Motor neuron (in vitro differentiated cells): ENCODE data around the gene KLHL3. TPM values are rescaled to one million over a fixed set of nuclear protein-coding genes. Genes with fewer than 3 reads are reported as not detected.

Experiments
- ATAC-seq, 8 experiments: fragments of 200-7000 bp; cut with Tn5 transposase; replicated peaks in 6 of 8; 2 replicates each; pipeline ENCODE4 v1.8.0; 2021; ENCODE audit warnings: mild to moderate bottlenecking in 8 of 8, moderate library complexity in 8 of 8
- H3K27ac ChIP-seq, 2 donors: fragments of 250-450 bp; sonication (Bioruptor Pico); 2 replicates each; pipeline ENCODE4 v1.9.0; 2021; ENCODE audit warnings: antibody characterized with exemption in 2 of 2, mild to moderate bottlenecking in 2 of 2, moderate library complexity in 1 of 2
- H3K4me1 ChIP-seq, 2 donors: fragments of 250-450 bp; sonication (Bioruptor Pico); replicated peaks in 1 of 2; 2 replicates each; pipeline ENCODE4 v1.6.1; 2021; ENCODE audit warnings: antibody characterized with exemption in 2 of 2, mild to moderate bottlenecking in 2 of 2, moderate library complexity in 1 of 2
- H3K4me3 ChIP-seq, 5 donors: fragments of 250-450 bp; sonication (Bioruptor Pico); 2 replicates each; pipeline ENCODE4 v1.9.0; 2021; ENCODE audit warnings: antibody characterized with exemption in 5 of 5, mild to moderate bottlenecking in 5 of 5, moderate library complexity in 4 of 5
- WGBS, 10 experiments: fragments of 450-650 bp; shearing (Covaris generic); methylation state at CpG; one replicate each; pipeline ENCODE4 v1.0.0; 2022; 5-methylcytosine and 5-hydroxymethylcytosine counted together
- in situ Hi-C, 9 experiments: fragments of 400-800 bp; cut with MboI; loops; one replicate each; pipeline ENCODE4 v1.15.0; 2021; ENCODE audit warnings: low sequenced_read_pairs in 9 of 9, low pct_unique_long_range_greater_than_20kb in 2 of 9; ENCODE audit not compliant: unreplicated experiment in 9 of 9
- total RNA-seq, 8 experiments: library from RNA; unstranded; fragments of 300-600 nt; gene quantifications; 2 replicates each; pipeline versions ENCODE4 v1.2.3 to v1.2.4, GENCODE V29; 2022

The KLHL3 gene
- total RNA-seq, 8 experiments from 2014 or later: 2.3 to 7.2 (median 5.0) TPM

DNA sequence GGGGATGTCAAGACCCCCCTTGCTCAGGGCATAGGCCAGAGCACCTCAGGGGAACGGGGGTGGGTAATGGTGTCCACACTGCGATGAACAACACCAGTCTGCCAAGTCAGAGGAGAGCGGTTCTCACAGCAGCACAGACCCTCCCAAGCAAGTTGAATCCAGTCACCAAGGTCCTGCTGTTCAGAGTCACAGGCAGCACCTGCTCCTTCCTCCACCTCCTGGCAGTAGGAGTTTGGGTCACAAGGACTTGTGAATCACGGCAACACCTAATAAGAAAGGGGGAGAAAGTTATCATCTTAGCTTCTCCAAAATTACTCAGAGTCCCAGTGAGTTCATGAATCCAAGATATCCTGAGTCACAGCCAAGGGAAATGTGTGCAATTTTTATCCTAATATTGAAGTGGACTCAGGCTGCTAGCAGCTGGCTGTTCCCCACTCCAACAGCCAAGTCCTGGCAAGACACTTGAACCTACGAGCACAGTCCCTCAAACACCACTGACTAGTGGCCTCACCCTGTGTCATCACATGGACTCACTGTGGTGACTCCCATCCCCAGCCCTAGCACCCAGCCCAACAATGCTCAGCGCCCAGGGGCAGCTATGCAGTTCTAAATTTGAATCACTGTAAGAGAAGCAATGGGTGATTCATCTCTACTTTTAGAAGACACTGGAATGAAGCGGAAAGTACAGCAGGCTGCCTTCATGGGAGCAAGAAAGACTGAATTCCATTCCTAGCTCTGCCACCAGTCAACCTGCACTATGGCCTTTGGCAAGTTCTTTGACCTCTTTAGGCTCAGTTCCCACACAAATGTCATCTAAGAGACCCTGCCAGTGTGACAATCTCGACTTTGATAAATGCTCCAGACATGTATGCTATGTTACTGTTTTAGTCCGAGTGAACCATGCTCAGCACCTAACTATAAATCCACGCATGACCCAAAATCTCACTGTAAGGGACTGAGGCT lies 113.7 kb downstream of the KLHL3 start:
- no peak overlapping the region for H3K4me3 ChIP-seq
- 0 to 100% (median 75%) methylated on average over 1 to 6 of the region's 10 CpGs; no CpG with 5 or more reads in 1 of the 10 experiments for WGBS, 10 experiments
- peak in 4 of 8 experiments; percentile 25 to 92 (median 80) for ATAC-seq

DNA sequence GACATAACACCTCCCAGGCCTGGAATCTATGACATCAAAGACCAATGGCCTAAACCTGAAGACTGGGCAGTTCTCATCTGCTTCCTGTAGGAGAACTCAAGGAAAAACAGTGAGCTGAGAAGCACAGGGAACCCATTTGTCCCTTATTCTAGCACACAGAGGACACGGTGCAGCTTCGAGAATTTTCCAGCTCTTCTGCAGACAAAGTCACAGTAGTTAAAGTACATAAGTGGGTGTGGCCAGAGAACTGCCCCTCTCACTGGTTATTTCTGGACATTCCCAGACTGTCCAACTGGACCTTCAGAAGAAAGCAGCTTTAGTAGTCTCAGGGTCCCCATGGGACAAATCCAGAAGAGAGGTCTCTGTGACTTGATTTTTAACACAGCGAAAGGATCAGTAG lies 114.6 kb downstream of the KLHL3 start:
- Histone ChIP-seq H3K27ac (no peak overlapping the region), H3K4me3 (no peak overlapping the region), H3K4me1 (no peaks in the 10 kb centered on the region)
- no peak for ATAC-seq
- 90 to 100% (median 96%) methylated on average over 1 to 3 of the region's 3 CpGs; no CpG with 5 or more reads in 3 of the 10 experiments for WGBS, 10 experiments
- in situ Hi-C loops: loop anchor here in 1 of 9 experiments (10.0 kb wide), 1 partner anchor 123 kb away; no protein-coding TSS in a partner anchor

More for the DNA sequence above, 113.7 kb downstream of the KLHL3 start:
- Histone ChIP-seq H3K27ac (no peak overlapping the region), H3K4me1 (no peaks in the 10 kb centered on the region)
- in situ Hi-C loops: loop anchor here in 1 of 9 experiments (10.0 kb wide), 1 partner anchor 123 kb away; no protein-coding TSS in a partner anchor

DNA sequence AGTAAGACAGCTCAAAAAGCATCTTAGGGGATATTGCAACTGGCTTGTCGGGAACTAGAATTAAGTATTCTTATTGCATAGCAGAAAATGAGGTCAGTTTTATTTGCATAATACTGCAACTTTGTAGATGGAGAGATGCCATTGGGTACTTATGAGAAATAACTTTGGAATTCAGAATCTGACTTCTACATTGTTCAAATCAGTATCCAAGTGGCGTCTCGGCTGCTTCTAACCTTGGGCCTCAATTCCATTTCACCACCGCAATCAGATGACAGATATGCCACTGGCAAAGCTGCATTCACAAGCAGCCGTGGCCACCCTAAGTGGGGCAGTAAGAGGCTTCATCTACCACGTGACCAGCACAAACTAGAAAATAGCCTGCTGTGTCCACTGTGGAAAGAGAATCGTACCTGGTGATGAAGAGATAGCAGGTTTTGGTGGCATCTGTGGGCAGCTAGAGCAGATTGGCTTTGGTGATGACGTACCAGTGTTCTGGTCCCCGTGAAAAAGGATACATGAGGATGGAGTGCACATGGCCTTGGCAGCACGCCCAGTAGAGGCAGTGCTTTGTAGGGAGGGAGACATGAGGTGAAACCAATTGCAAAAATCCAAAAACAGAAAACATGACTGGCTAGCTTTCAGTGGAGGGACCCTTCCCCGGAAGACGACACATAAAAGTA lies 116.6 kb downstream of the KLHL3 start:
- H3K4me3 ChIP-seq: no peak overlapping the region
- WGBS, 10 experiments: 3 to 100% (median 87%) methylated on average over 1 to 11 of the region's 12 CpGs
- no peak overlapping the region for H3K27ac ChIP-seq
- in situ Hi-C loops: no loop called here
- no peaks in the 10 kb centered on the region for H3K4me1 ChIP-seq
- peak in 3 of 8 experiments; percentile 30 to 63 (median 62) for ATAC-seq

DNA sequence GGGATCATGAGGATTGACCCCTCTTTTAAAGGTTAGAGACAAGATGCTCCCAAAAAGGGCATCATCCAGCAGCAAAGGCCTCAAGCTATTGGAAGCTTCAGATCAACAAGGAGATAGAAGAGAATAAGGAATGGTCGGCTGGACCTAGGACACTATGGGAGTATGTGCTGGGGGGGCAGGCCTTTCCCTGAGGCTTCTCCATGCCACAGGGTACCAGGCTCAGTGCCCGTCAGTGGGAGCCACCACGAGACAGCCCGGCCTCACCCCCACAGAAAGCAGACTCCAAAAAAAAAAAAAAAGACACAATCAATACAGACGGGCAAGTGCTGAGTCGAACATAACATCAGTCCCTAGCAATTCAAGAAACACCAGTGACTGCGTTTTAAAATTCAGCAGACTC lies 117.4 kb downstream of the KLHL3 start:
- Histone ChIP-seq H3K4me3 (no peak overlapping the region), H3K4me1 (no peaks in the 10 kb centered on the region), H3K27ac (no peak overlapping the region)
- ATAC-seq: no peak
- WGBS, 10 experiments: 52 to 100% (median 87%) methylated on average over 2 to 7 of the region's 7 CpGs; no CpG with 5 or more reads in 3 of the 10 experiments
- in situ Hi-C loops: no loop called here

DNA sequence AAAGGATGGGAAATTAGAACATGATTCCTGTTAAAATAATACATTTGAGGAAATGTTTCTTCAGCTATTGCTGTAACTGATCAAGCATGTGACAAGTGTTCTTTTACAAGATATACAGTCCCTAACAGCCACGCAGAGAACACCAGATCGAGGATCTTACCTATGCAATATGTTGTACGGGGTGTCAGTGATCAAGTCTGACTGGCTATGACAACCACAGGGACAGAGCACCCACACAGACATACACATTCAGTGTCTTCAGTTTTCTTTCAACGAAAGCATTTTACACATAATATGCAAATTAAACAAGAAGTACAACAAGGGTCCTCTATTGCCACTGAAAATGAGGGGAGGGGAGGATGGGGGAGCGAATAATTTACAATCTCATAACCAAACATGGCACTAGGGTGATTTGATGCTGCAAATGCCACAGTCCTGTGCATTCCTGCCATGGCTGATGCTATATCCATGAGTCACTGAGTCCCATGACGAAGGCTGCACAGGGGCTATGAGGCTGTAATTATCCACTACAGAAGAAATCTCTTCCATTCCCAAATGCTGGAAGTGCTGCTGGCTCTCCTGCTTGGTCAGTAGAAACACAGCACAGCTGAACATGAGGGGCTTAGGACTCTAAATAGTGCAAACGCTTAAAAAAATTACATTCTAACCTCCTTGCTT lies 118.2 kb downstream of the KLHL3 start:
- Histone ChIP-seq H3K4me1 (peaks cover 0 to under 1% of the 10 kb centered on the region in 2 donors), H3K27ac (no peak overlapping the region), H3K4me3 (no peak overlapping the region)
- peak in 5 of 8 experiments; percentile 74 to 91 (median 86) for ATAC-seq
- WGBS, 10 experiments: 59 to 92% (median 77%) methylated on average over 2 to 6 of the region's 7 CpGs; no CpG with 5 or more reads in 2 of the 10 experiments
- in situ Hi-C loops: no loop called here

DNA sequence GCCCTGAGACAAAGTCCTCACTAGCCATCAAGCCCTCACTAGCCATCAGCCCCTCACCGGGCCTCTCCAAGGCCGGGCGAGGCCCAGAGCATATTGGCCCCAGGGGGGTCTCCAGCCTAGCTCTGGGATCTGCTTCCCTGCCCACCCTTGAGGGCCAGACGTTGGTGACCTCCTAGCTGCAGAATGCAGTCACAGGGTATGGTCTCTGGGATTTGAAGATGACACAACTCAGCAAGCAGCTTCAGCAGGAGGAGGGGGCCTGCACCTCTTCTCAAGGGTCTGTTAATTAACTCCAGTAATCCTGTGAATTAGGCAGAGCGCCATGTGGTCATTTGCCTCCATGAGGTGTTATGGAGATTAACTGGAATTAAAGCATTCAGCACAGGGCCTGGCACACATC lies 119.8 kb downstream of the KLHL3 start:
- Histone ChIP-seq H3K4me3 (no peak overlapping the region), H3K27ac (no peak overlapping the region), H3K4me1 (peaks cover 8 to 9% of the 10 kb centered on the region in 2 donors)
- whole genome bisulfite sequencing, 10 experiments: 56 to 100% (median 71%) methylated on average over 1 to 3 of the region's 5 CpGs; no CpG with 5 or more reads in 3 of the 10 experiments
- no peak for ATAC-seq
- in situ Hi-C loops: no loop called here

DNA sequence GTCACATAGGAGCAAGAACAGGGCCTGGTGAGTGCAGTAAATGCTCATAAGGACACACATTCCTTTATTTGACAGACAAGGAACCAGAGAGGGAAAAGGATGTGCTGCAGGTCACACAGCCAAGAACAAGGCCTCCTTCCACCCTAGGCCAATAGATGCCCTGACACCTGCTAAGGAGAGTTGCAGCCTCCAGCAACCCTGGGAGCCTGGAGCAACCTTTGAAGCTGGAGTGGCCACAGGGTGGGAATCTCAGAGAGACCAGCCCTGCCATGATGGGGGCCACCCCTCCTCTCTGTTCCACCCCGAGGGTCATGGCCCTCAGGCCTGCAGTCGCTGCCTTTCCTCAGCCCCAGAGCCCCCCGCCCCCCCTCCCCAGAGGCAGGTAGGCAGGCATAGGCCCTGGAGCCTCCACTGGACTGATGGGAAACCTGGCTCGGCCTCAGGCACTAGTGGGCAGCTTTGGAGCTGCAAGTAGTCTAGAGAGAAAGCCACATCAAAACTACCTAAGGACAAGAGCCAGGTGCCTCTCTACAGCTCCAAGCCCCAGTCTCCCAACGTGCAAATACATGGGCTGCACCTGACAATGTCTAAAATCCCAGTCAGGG lies 120.6 kb downstream of the KLHL3 start:
- no peak overlapping the region for H3K27ac ChIP-seq
- no peak overlapping the region for H3K4me3 ChIP-seq
- 17 to 57% (median 40%) methylated on average over 1 of the region's 5 CpGs; no CpG with 5 or more reads in 7 of the 10 experiments for WGBS, 10 experiments
- ATAC-seq: no peak
- peaks cover 8 to 9% of the 10 kb centered on the region in 2 donors for H3K4me1 ChIP-seq
- in situ Hi-C loops: no loop called here

DNA sequence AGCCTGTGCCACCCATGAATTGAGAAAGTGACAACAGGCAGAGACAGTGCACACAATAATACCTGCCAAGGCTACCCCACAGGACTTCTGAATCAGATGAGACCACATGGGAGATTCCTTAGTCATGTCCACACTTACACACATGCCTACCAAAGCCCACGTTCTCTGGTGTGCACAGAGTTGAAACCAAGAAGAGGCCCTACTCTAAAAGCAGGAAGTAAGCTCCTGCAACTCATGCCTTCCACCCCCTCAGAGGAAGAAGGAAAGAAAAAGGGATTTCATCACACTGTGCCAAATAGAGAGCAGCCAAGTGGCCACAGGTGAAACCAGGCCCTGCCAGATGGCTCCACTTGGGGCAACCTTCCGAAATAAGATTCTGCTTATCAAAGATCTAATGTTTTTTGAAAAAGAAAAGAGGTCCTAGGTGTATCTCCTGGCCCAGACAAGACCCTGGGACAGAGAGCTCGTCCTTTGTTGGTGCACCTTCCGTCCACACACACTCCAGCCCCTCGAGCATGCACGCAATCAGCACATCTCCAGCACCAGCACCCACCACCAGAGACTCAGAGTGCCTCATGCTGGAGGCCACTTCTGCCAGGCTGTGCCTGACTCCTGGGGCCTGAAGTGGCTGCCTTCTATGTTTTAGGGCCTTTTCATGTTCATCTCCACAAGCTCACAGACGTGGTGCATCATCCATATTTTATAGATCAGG lies 122.2 kb downstream of the KLHL3 start:
- in situ Hi-C loops: no loop called here
- Histone ChIP-seq H3K27ac (no peak overlapping the region), H3K4me1 (peaks cover 8 to 9% of the 10 kb centered on the region in 2 donors), H3K4me3 (no peak overlapping the region)
- no peak for ATAC-seq
- whole genome bisulfite sequencing, 10 experiments: 29 to 95% (median 75%) methylated on average over 1 to 4 of the region's 7 CpGs; no CpG with 5 or more reads in 1 of the 10 experiments

DNA sequence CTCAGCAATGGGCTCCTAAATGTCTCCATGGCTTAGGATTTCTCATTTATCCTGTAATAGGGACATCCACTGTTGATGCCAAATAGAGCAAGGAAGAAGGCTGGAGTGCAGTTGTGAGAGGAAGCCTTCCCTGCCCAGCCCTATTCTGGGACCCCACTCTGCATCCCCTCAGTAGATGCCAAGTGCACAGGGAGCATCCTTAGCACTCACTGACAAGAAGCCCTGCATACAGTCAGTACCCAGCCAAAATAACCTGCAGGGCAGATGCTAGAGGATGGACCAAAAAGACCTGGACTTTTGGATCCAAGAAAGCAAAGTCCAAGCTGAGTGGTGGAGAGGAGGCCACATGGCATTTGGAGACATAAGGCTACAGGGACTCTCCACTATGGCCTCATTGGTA lies 123.3 kb downstream of the KLHL3 start:
- peaks cover 8 to 9% of the 10 kb centered on the region in 2 donors for H3K4me1 ChIP-seq
- no peak for ATAC-seq
- in situ Hi-C loops: no loop called here
- H3K27ac ChIP-seq: no peak overlapping the region
- H3K4me3 ChIP-seq: no peak overlapping the region

DNA sequence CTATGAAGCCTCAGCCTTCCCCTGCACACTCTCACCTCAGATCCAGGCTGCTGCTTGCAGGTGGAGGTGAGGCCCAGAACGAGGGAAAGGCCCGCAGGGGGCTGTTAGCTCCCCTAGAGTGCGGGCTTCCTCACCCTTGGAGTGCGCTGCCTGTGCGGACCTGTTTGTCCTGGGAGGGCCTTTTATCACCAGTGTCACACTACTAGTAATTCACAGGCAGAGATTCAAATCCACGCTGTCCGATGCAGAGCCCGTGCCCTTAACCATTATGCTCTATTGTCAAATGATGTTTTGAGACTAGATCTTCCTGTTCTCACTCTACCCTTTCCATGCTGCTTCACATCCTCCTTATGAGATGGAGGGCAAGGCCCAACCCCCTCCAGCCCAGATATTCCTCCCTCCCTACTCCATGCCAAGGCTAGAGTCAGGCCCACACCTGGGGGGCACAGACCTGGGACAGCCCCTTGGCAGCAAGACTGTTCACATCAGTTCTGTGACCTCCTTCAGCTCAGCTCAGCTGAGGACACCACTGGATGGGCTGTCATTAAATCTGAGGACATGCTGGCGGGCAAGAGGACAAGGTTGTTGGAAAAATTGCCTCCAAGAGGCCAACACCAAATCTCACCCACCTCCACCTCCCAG lies 124.0 kb downstream of the KLHL3 start:
- Histone ChIP-seq H3K4me1 (peaks cover 8 to 9% of the 10 kb centered on the region in 2 donors), H3K27ac (no peak overlapping the region), H3K4me3 (no peak overlapping the region)
- in situ Hi-C loops: no loop called here
- 51 to 100% (median 87%) methylated on average over 1 to 6 of the region's 9 CpGs; no CpG with 5 or more reads in 4 of the 10 experiments for WGBS, 10 experiments
- peak in 5 of 8 experiments; percentile 29 to 53 (median 40) for ATAC-seq

DNA sequence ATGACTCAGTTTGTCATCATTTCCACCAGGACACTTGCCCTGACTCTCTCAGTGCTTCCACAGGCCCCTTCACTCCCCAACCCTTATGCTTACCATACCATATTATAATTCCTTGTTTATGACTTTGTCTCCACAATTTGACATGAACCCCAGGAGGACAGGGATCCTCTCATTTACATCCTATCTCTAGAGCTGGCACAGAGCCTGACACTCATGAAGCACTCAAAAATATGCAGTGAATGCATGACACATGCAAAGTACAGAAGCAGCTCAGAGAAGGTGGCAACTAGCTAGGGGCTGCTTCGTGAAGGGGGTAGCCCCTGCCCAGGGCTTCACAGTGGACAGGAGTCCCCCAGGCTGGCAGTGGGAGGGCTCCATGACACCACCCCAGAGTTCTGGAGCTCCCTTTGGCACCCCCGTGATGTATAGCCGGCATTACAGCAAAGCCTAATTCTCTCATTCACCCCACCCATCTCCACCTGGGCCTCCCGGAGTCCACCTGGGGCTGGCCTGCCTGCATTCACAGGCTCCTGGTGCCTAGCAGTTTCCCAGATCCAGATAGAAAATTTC lies 124.8 kb downstream of the KLHL3 start:
- H3K27ac ChIP-seq: no peak overlapping the region
- in situ Hi-C loops: no loop called here
- WGBS, 10 experiments: 60 to 100% (median 86%) methylated on average over 1 to 2 of the region's 4 CpGs; no CpG with 5 or more reads in 6 of the 10 experiments

More for the DNA sequence above, 124.8 kb downstream of the KLHL3 start:
- H3K4me1 ChIP-seq: peaks cover 8 to 9% of the 10 kb centered on the region in 2 donors
- ATAC-seq: no peak
- no peak overlapping the region for H3K4me3 ChIP-seq
